Thymus (tissue), 11 donors: ENCODE results near the gene BICC1. TPM values are rescaled to one million over a fixed set of nuclear protein-coding genes. Genes with fewer than 3 reads are reported as not detected.
A peak's percentile ranks its signal among the peaks of the same experiment; 100 is the strongest.

Experiments used
- DNase-seq, 9 donors: peaks; one replicate each; pipeline ENCODE4 v3.0.0-alpha.2; 2013; ENCODE audit warnings: low spot score in 9 of 9, low read depth in 6 of 9, missing footprints in 1 of 9
- H3K27ac ChIP-seq, 2 donors: one replicate each; pipeline ENCODE4 v1.5.1; 2013; ENCODE audit warnings: control low read depth in 1 of 2, low read depth in 1 of 2, low read length in 1 of 2, mild to moderate bottlenecking in 1 of 2, moderate library complexity in 1 of 2
- H3K27me3 ChIP-seq, 2 donors: one replicate each; pipeline ENCODE4 v1.5.1; 2013; ENCODE audit warnings: low read length in 1 of 2; ENCODE audit not compliant: control insufficient read depth in 2 of 2, insufficient read depth in 1 of 2
- H3K36me3 ChIP-seq, 2 donors: one replicate each; pipeline ENCODE4 v1.5.1; 2013; ENCODE audit warnings: low read length in 1 of 2, mild to moderate bottlenecking in 1 of 2, moderate library complexity in 1 of 2; ENCODE audit not compliant: control insufficient read depth in 2 of 2, insufficient read depth in 2 of 2
- H3K4me1 ChIP-seq, 2 donors: one replicate each; pipeline ENCODE4 v1.5.1; 2013; ENCODE audit warnings: low read length in 2 of 2; ENCODE audit not compliant: control insufficient read depth in 2 of 2, insufficient read depth in 2 of 2
- H3K4me3 ChIP-seq, 2 donors: one replicate each; pipeline ENCODE4 v1.5.1; 2013; ENCODE audit warnings: low read length in 2 of 2, control low read depth in 1 of 2, mild to moderate bottlenecking in 1 of 2
- H3K9me3 ChIP-seq, 2 donors: one replicate each; pipeline ENCODE4 v1.5.1; 2013; ENCODE audit warnings: low read length in 1 of 2, mild to moderate bottlenecking in 1 of 2; ENCODE audit not compliant: control insufficient read depth in 2 of 2, insufficient read depth in 1 of 2
- WGBS: extraction: QIAGEN DNeasy Blood & Tissue Kit; methylation state at CpG from one replicate; pipeline ENCODE4 v1.1.7; 2013; 5-methylcytosine and 5-hydroxymethylcytosine counted together
- polyA plus RNA-seq: library from polyadenylated mRNA; stranded (reverse); fragments of 200-250 nt; gene quantifications from one replicate; pipeline ENCODE4 v1.2.3, GENCODE V29; 2013
- total RNA-seq: library from RNA; stranded (reverse); fragments of 120-200 nt; gene quantifications from one replicate; pipeline ENCODE4 v1.2.4, GENCODE V29; 2013
- donor health status: healthy.

Gene BICC1
- total and polyA plus RNA-seq, 2 donors, result 1.8 to 1.9 TPM

GRCh38 chr10:58514111-58514770 lies 1.6 kb downstream of the BICC1 start:
- no peak overlapping the region for H3K27ac ChIP-seq
- no peak for DNase-seq
- no peaks in the 10 kb centered on the region for H3K9me3 ChIP-seq
- no peaks in the 10 kb centered on the region for H3K36me3 ChIP-seq
- peaks cover 14 to 23% of the 10 kb centered on the region in 2 donors for H3K27me3 ChIP-seq
- peak overlapping the region in 1 of 2 donors; percentile 50 for H3K4me3 ChIP-seq
- peaks cover 0 to 13% of the 10 kb centered on the region in 2 donors for H3K4me1 ChIP-seq
- WGBS, result 64% methylated on average over 13 of the region's 13 CpGs

GRCh38 chr10:58515291-58515941 lies 2.7 kb downstream of the BICC1 start:
- Histone ChIP-seq H3K4me1 (peaks cover 0 to 13% of the 10 kb centered on the region in 2 donors), H3K9me3 (no peaks in the 10 kb centered on the region), H3K36me3 (no peaks in the 10 kb centered on the region), H3K27ac (no peak overlapping the region), H3K4me3 (no peak overlapping the region), H3K27me3 (peaks cover 14 to 23% of the 10 kb centered on the region in 2 donors)
- 98% methylated on average over 4 of the region's 4 CpGs for WGBS
- no peak for DNase-seq

- peaks cover 14 to 21% of the 10 kb centered on the region in 2 donors for H3K27me3 ChIP-seq
- 97% methylated on average over 1 of the region's 1 CpG for WGBS
- DNase-seq, result no peak
- H3K36me3 ChIP-seq, result no peaks in the 10 kb centered on the region
- H3K27ac ChIP-seq, result no peak overlapping the region
- no peak overlapping the region for H3K4me3 ChIP-seq
- no peaks in the 10 kb centered on the region for H3K9me3 ChIP-seq
- H3K4me1 ChIP-seq, result peaks cover 0 to 13% of the 10 kb centered on the region in 2 donors
These were observed 3.4 kb downstream of the BICC1 start for GRCh38 chr10:58516119-58516518.

DNA sequence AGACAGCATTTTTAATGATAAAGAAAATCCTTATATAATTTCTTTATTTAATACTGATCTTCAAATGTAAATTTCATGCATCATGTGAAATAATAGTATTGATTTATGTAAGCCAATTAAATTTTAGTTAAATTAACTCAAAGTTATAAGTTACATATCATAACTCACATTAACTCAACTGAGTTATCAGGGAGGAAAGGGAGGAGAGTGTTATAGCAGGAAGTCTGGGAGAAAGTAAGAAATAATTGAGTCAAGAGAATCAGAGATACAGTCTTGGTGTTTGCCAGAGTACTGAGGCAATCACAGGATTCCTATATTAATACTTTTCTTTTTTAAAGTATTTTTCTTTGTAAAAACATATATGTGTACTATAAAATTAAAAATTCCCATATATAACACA lies 4.0 kb downstream of the BICC1 start:
- Histone ChIP-seq H3K27ac (no peak overlapping the region), H3K4me1 (peaks cover 0 to 13% of the 10 kb centered on the region in 2 donors), H3K9me3 (no peaks in the 10 kb centered on the region), H3K27me3 (peaks cover 14 to 16% of the 10 kb centered on the region in 2 donors), H3K36me3 (no peaks in the 10 kb centered on the region), H3K4me3 (no peak overlapping the region)
- no peak for DNase-seq

GRCh38 chr10:58517081-58517480 lies 4.4 kb downstream of the BICC1 start:
- H3K36me3 ChIP-seq, result no peaks in the 10 kb centered on the region
- no peak overlapping the region for H3K27ac ChIP-seq
- DNase-seq, result no peak
- WGBS, result 45% methylated on average over 1 of the region's 1 CpG
- peaks cover 0 to 10% of the 10 kb centered on the region in 2 donors for H3K4me1 ChIP-seq
- no peaks in the 10 kb centered on the region for H3K9me3 ChIP-seq
- H3K27me3 ChIP-seq, result peaks cover 11 to 12% of the 10 kb centered on the region in 2 donors
- H3K4me3 ChIP-seq, result no peak overlapping the region

DNA sequence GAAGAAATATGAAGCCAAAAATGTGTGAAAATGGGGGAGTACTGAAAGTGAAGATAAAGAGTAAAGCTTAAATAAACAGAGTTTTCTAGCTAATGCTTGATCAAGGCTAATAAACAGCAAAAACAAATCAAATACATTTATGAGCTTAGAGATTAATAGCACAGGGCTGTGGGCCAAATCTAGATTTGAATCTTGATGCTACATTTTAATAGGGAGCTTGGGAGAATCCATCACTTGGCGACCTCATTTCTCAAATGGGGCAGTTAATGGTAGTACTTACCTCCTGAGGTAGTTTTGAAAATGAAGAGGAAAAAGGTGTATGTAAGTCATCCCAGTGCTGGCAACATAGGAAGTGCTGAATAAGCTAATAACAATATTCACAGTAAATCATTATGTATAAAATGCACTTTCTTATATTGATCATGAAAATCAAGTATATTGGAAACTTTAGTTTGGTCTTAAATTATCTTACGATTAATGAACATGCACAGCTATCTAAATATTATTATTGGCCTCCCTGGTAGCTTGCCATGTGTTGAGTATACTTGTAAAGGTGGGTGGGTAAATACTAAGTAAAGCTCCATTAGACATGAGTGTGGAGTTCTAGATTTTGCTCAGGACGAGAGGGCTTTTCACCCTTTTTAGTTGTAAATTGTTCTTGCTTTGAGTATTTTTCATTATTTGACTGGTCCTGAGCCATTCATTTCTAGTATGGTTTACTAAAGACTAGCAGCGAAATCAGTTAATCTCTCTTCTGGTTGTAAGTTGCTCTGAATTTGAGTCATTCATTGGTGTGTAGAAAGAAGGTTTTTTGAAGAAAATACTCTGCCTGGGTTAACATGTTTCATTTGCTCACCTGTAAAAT lies 5.1 kb downstream of the BICC1 start:
- Histone ChIP-seq H3K9me3 (no peaks in the 10 kb centered on the region), H3K27ac (no peak overlapping the region), H3K4me1 (peaks cover 0 to 8% of the 10 kb centered on the region in 2 donors), H3K36me3 (no peaks in the 10 kb centered on the region), H3K4me3 (no peak overlapping the region), H3K27me3 (peaks cover 8 to 9% of the 10 kb centered on the region in 2 donors)
- no peak for DNase-seq
- WGBS, result 84% methylated on average over 4 of the region's 4 CpGs

DNA sequence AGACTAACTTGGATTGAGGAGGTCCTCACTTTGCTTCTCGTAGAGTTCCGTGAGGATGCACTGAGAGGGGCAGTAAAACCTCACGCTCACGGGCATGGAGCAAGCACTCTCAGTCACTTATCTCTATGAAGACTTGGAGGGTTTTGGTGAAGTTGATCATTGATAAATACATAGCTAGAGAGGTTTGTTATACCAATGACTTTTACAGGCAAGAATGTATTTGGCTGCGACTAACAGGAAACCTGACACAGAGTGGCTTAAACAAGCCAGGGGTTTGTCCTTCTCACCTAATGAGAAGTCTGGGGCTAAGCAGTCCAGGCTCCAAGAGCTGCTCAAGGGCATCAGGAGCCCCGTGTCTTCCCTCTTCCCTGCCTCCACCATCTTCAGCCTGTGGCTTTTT lies 6.1 kb downstream of the BICC1 start:
- H3K27ac ChIP-seq, result no peak overlapping the region
- WGBS, result 89% methylated on average over 6 of the region's 6 CpGs
- DNase-seq, result no peak
- H3K9me3 ChIP-seq, result no peaks in the 10 kb centered on the region
- peaks cover 0 to under 1% of the 10 kb centered on the region in 2 donors for H3K27me3 ChIP-seq
- H3K4me3 ChIP-seq, result no peak overlapping the region
- no peaks in the 10 kb centered on the region for H3K36me3 ChIP-seq
- H3K4me1 ChIP-seq, result peaks cover 0 to under 1% of the 10 kb centered on the region in 2 donors

DNA sequence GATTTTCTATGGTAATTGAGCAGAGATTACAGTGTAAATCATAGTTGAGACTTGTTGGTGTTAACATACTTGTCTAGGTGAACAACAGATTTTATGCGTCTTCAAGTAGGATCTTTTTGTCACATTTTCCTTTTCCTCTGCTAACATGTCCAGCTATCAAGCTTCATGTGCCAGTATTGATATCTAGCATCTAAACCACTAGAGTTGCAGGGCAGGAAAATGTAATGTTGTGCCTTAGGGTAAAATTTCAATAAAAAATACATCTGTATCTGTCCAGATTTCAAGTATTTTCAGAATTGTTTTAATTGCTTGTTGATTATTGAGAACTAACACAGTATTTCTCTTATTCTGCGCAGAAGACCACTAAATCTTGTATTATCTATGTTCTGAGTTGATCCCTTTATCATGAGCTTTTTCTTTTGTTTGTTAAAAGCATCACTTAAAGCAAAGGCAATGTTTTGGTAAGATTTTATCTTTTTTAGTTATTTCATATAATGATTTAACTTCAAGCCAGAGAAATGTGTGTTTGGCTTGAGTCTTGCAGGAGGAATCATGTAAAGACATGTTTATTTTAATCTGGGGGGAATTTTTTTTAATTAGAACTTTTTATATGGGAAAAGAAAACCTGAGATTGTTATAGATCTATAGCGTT lies 16.5 kb downstream of the BICC1 start:
- H3K9me3 ChIP-seq, result no peaks in the 10 kb centered on the region
- no peaks in the 10 kb centered on the region for H3K27me3 ChIP-seq
- 78% methylated on average over 3 of the region's 3 CpGs for WGBS
- H3K4me3 ChIP-seq, result no peak overlapping the region
- DNase-seq, result no peak
- no peaks in the 10 kb centered on the region for H3K4me1 ChIP-seq
- H3K27ac ChIP-seq, result no peak overlapping the region
- H3K36me3 ChIP-seq, result no peaks in the 10 kb centered on the region
